H1 (cell line): ENCODE measurements around the gene ARID5B. TPM values are rescaled to one million over a fixed set of nuclear protein-coding genes. Genes with fewer than 3 reads are reported as not detected.

Experiments
- CTCF ChIA-PET: fragments of 300-600 bp; sonication (Branson Sonifier 250); formaldehyde crosslinking; loops from one replicate; lab custom pipeline; 2021; ENCODE audit not compliant: partially characterized antibody; lab: Charles Lee
- POLR2A ChIA-PET: fragments of 300-600 bp; sonication (Branson Sonifier 250); formaldehyde crosslinking; loops from one replicate; lab custom pipeline; 2021; ENCODE audit warnings: inconsistent platforms; ENCODE audit not compliant: partially characterized antibody; lab: Charles Lee
- DNase-seq, 2 experiments: peaks; one replicate each; pipeline versions ENCODE4 v3.0.0 to v3.0.0-alpha.2; 2010 to 2022; ENCODE audit warnings: low spot score in 2 of 2, low read depth in 1 of 2, mixed read lengths in 1 of 2
- FAIRE-seq: peaks from 2 replicates; lab custom pipeline; 2011; peaks lifted over from hg19 to GRCh38; lab: Jason Lieb, UNC
- H2AFZ ChIP-seq: 2 replicates; pipeline ENCODE4 v1.8.1; 2012; ENCODE audit warnings: low read length, inconsistent platforms
- H2AK5ac ChIP-seq: 2 replicates; pipeline ENCODE4 v1.6.1; 2013; ENCODE audit warnings: low read depth, low read length
- H2BK120ac ChIP-seq: replicated peaks from 2 replicates; pipeline ENCODE3; 2013; ENCODE audit warnings: low read depth, low read length, inconsistent platforms
- H2BK12ac ChIP-seq: 2 replicates; pipeline ENCODE4 v1.6.1; 2013; ENCODE audit warnings: low read depth, low read length
- H2BK15ac ChIP-seq: 2 replicates; pipeline ENCODE4 v1.6.1; 2013; ENCODE audit warnings: low read length
- H2BK20ac ChIP-seq: 2 replicates; pipeline ENCODE4 v1.6.1; 2013; ENCODE audit warnings: low read length
- H2BK5ac ChIP-seq: 2 replicates; pipeline ENCODE4 v1.6.1; 2013; ENCODE audit warnings: low read depth, low read length
- H3K14ac ChIP-seq: 2 replicates; pipeline ENCODE4 v1.6.1; 2013; ENCODE audit warnings: inconsistent platforms; ENCODE audit not compliant: insufficient read length
- H3K18ac ChIP-seq: 2 replicates; pipeline ENCODE4 v1.6.1; 2013; ENCODE audit warnings: low read length; ENCODE audit errors: extremely low read depth
- H3K23ac ChIP-seq: 2 replicates; pipeline ENCODE4 v1.6.1; 2013; ENCODE audit warnings: inconsistent platforms; ENCODE audit not compliant: insufficient read length
- H3K23me2 ChIP-seq: 2 replicates; pipeline ENCODE4 v1.6.1; 2013; ENCODE audit warnings: low read depth, low read length
- H3K27ac ChIP-seq: 2 replicates; pipeline ENCODE4 v1.6.1; 2011; ENCODE audit warnings: low read depth, low read length, inconsistent platforms
- H3K27me3 ChIP-seq, 4 experiments: replicated peaks in 1 of 4; 1 replicate in 1 of 4; 2 replicates in 3 of 4; pipeline versions ENCODE4 v1.6.1 to v1.8.1; 2011 to 2013; ENCODE audit warnings: low read length in 3 of 4, mild to moderate bottlenecking in 3 of 4, inconsistent platforms in 2 of 4, mixed read lengths in 2 of 4, moderate library complexity in 1 of 4; ENCODE audit not compliant: control insufficient read depth in 3 of 4, insufficient read depth in 3 of 4; ENCODE audit errors: extremely low read depth in 1 of 4
- H3K36me3 ChIP-seq, 4 experiments: 2 replicates each; pipeline versions ENCODE4 v1.6.1 to v1.8.1; 2011 to 2013; ENCODE audit warnings: mild to moderate bottlenecking in 4 of 4, low read length in 3 of 4, moderate library complexity in 2 of 4, control low read depth in 1 of 4, inconsistent platforms in 1 of 4; ENCODE audit not compliant: insufficient read depth in 4 of 4, control insufficient read depth in 2 of 4
- H3K4ac ChIP-seq: replicated peaks from 2 replicates; pipeline ENCODE3; 2013; ENCODE audit warnings: low read length, low read depth, mixed read lengths, inconsistent platforms; ENCODE audit not compliant: insufficient read length
- H3K4me1 ChIP-seq, 4 experiments: replicated peaks in 1 of 4; 1 replicate in 1 of 4; 2 replicates in 3 of 4; pipeline versions ENCODE4 v1.6.1 to v1.8.1; 2011 to 2013; ENCODE audit warnings: low read length in 3 of 4, inconsistent platforms in 2 of 4, mixed read lengths in 1 of 4; ENCODE audit not compliant: insufficient read depth in 4 of 4, control insufficient read depth in 3 of 4
- H3K4me2 ChIP-seq, 2 experiments: 2 replicates each; pipeline versions ENCODE4 v1.6.1 to v1.8.1; 2011 to 2013; ENCODE audit warnings: low read depth in 2 of 2, low read length in 2 of 2, control low read depth in 1 of 2, inconsistent platforms in 1 of 2, mild to moderate bottlenecking in 1 of 2; ENCODE audit not compliant: insufficient read depth in 1 of 2
- H3K4me3 ChIP-seq, 4 experiments: fragments of 200-600, 300-600 bp in 1 of 4; sonication (generic), shearing (Covaris generic), sonication (Bioruptor Twin) in 1 of 4; 2 replicates each; pipeline versions ENCODE4 v1.5.1 to v1.8.1; 2011 to 2016; ENCODE audit warnings: low read length in 4 of 4, low read depth in 3 of 4, control low read depth in 2 of 4, inconsistent platforms in 2 of 4, mild to moderate bottlenecking in 2 of 4, mixed read lengths in 1 of 4, moderate library complexity in 1 of 4; ENCODE audit not compliant: insufficient read depth in 2 of 4; ENCODE audit errors: extremely low read depth in 1 of 4
- H3K56ac ChIP-seq: replicated peaks from 2 replicates; pipeline ENCODE3; 2013; ENCODE audit warnings: low read depth, mild to moderate bottlenecking, mixed read lengths, low read length, inconsistent platforms; ENCODE audit not compliant: insufficient read length
- H3K79me1 ChIP-seq: 2 replicates; pipeline ENCODE4 v1.6.1; 2013; ENCODE audit warnings: low read depth, low read length, control low read depth
- H3K79me2 ChIP-seq, 2 experiments: 2 replicates each; pipeline versions ENCODE4 v1.6.1 to v1.8.1; 2012 to 2013; ENCODE audit warnings: low read length in 2 of 2, mild to moderate bottlenecking in 2 of 2, inconsistent platforms in 1 of 2; ENCODE audit not compliant: insufficient read depth in 2 of 2, control insufficient read depth in 1 of 2
- H3K9ac ChIP-seq, 4 experiments: replicated peaks in 1 of 4; 1 replicate in 1 of 4; 2 replicates in 3 of 4; pipeline versions ENCODE4 v1.6.1 to v1.8.1; 2011 to 2013; ENCODE audit warnings: low read depth in 3 of 4, low read length in 3 of 4, control low read depth in 2 of 4, mild to moderate bottlenecking in 2 of 4, moderate library complexity in 2 of 4, inconsistent platforms in 1 of 4; ENCODE audit errors: extremely low read depth in 1 of 4
- H3K9me3 ChIP-seq, 2 experiments: 2 replicates each; pipeline versions ENCODE4 v1.6.1 to v1.8.1; 2012 to 2013; ENCODE audit warnings: mild to moderate bottlenecking in 2 of 2, moderate library complexity in 2 of 2, control low read depth in 1 of 2, inconsistent platforms in 1 of 2, low read depth in 1 of 2, low read length in 1 of 2, mixed read lengths in 1 of 2; ENCODE audit not compliant: insufficient read depth in 2 of 2
- H4K20me1 ChIP-seq, 2 experiments: replicated peaks in 1 of 2; 2 replicates each; pipeline versions ENCODE3 to v1.8.1; 2011 to 2013; ENCODE audit warnings: inconsistent platforms in 2 of 2, low read length in 2 of 2, mild to moderate bottlenecking in 1 of 2; ENCODE audit not compliant: insufficient read depth in 2 of 2, control insufficient read depth in 1 of 2
- H4K5ac ChIP-seq: 2 replicates; pipeline ENCODE4 v1.6.1; 2013; ENCODE audit warnings: low read length, low read depth, mixed read lengths, inconsistent platforms; ENCODE audit not compliant: insufficient read length
- H4K8ac ChIP-seq: 2 replicates; pipeline ENCODE4 v1.8.0; 2013; ENCODE audit warnings: mild to moderate bottlenecking, moderate library complexity, low read length, inconsistent platforms; ENCODE audit not compliant: insufficient read depth; ENCODE audit errors: extremely low read depth
- H4K91ac ChIP-seq: replicated peaks from 2 replicates; pipeline ENCODE3; 2013; ENCODE audit warnings: low read length, mixed read lengths, inconsistent platforms; ENCODE audit not compliant: insufficient read length
- CTCF ChIP-seq, 3 experiments: IDR thresholded peaks; 1 replicate in 2 of 3; 2 replicates in 1 of 3; pipeline versions ENCODE4 v1.5.1 to v1.6.1; 2011; ENCODE audit warnings: low read length in 3 of 3, mild to moderate bottlenecking in 3 of 3, inconsistent platforms in 2 of 3, low read depth in 1 of 3, moderate library complexity in 1 of 3; ENCODE audit not compliant: insufficient read depth in 1 of 3; ENCODE audit errors: control extremely low read depth in 1 of 3
- NRF1 ChIP-seq: IDR thresholded peaks from 2 replicates; pipeline ENCODE4 v1.6.1; 2011; ENCODE audit warnings: mild to moderate bottlenecking, low read depth, low read length, improper control_type of control experiment
- RAD21 ChIP-seq, 2 experiments: IDR thresholded peaks in 1 of 2; conservative IDR thresholded peaks in 1 of 2; 2 replicates each; pipeline ENCODE4 v1.6.1; 2011; ENCODE audit warnings: low read depth in 2 of 2, low read length in 2 of 2, improper control_type of control experiment in 1 of 2, inconsistent platforms in 1 of 2, mild to moderate bottlenecking in 1 of 2, moderate library complexity in 1 of 2
- WGBS, 2 experiments: shearing (Covaris generic) in 1 of 2; methylation state at CpG; one replicate each; pipeline versions ENCODE4 v1.1.6 to v1.1.7; 2013 to 2015; ENCODE audit warnings: low lambda C conversion rate in 2 of 2, mixed read lengths in 2 of 2, inconsistent platforms in 1 of 2, low coverage in 1 of 2, missing lambda C conversion rate in 1 of 2; ENCODE audit not compliant: insufficient replicate concordance in 2 of 2, insufficient coverage in 1 of 2, insufficient read length in 1 of 2; ENCODE audit errors: extremely low coverage in 1 of 2, missing lambda C conversion rate in 1 of 2; 5-methylcytosine and 5-hydroxymethylcytosine counted together
- polyA plus RNA-seq, 7 experiments: library from polyadenylated mRNA; depleted of rRNA in 3 of 7; stranded (reverse) in 5 of 7; unstranded in 2 of 7; fragments of >200 nt in 5 of 7; fragments of 200-250 nt in 2 of 7; gene quantifications; 1 replicate in 5 of 7; 2 replicates in 1 of 7; 4 replicates in 1 of 7; pipeline versions ENCODE4 v1.2.1 to v1.2.3, GENCODE V29; 2011 to 2013; ENCODE audit warnings: missing spikeins in 2 of 7, mixed read lengths in 2 of 7
- total RNA-seq: library from RNA; stranded (reverse); fragmentation: NEBNext Ultra II Directional; extraction: Animal tissue kit (Norgen Biotek cat#: 25700); gene quantifications from 2 replicates; pipeline ENCODE4 v1.2.1, GENCODE V29; 2021

ARID5B gene
- total and polyA plus RNA-seq, 2 of the 8 experiments (the other 6 are each of a cell fraction or from before 2014, with no cell fraction given) = 0.21 to 1.1 TPM

DNA sequence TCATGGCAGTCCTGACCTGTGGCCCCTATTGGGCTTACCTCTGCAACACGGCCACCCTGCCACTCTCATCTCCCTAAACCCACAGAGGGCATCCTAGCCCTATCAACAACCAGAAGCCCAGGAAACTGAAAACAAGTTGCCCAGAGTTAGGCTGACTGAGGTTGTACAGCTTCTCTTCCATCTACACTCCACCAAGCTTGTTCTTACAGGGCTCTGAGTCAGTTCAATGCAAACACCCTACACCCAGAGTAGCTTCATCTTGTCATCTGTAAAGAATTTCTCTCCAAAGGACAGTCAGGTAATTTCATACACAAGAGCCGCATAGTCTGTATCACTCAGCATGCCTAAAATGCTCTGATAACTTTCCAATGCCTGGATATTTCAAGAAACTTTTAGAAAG lies 175.4 kb downstream of the ARID5B start:
- H3K9me3 ChIP-seq = no peaks in the 10 kb centered on the region
- H2AK5ac ChIP-seq = no peak overlapping the region
- TF ChIP-seq CTCF (IDR thresholded peaks at IDR 0.05; ENCODE audit: control extremely low read depth in 1 of 3, insufficient read depth in 1 of 3, low read depth in 1 of 3, low read length in 3 of 3) (peak in 1 of 3 experiments; percentile 15; a peak in 1 of 4 replicates), NRF1 (no peak), RAD21 (IDR thresholded peaks at IDR 0.05 in 1 of 2, conservative IDR thresholded peaks at IDR 0.05 in 1 of 2; ENCODE audit: low read depth in 2 of 2, low read length in 2 of 2) (peak; percentile 23 to 44; a peak in 3 of 4 replicates)
- no peak overlapping the region for H3K4me2 ChIP-seq
- no peak overlapping the region for H3K14ac ChIP-seq
- POLR2A ChIA-PET = no interaction called here
- H2BK120ac ChIP-seq = no peak overlapping the region
- no peak for DNase-seq
- H2BK5ac ChIP-seq = no peak overlapping the region
- CTCF ChIA-PET = no interaction called here
- no peak overlapping the region for H4K8ac ChIP-seq
- H3K23me2 ChIP-seq = no peaks in the 10 kb centered on the region
- no peak overlapping the region for H3K27ac ChIP-seq
- no peak overlapping the region for H3K56ac ChIP-seq
- H4K20me1 ChIP-seq = no peaks in the 10 kb centered on the region
- H4K5ac ChIP-seq = no peak overlapping the region
- no peak overlapping the region for H3K18ac ChIP-seq
- H3K9ac ChIP-seq = no peak overlapping the region
- no peak overlapping the region for H2BK12ac ChIP-seq
- no peak overlapping the region for H3K4ac ChIP-seq
- no peaks in the 10 kb centered on the region for H3K27me3 ChIP-seq
- no peak overlapping the region for H2BK20ac ChIP-seq
- H3K23ac ChIP-seq = no peak overlapping the region
- no peaks in the 10 kb centered on the region for H3K4me1 ChIP-seq
- 75% methylated on average over 2 of the region's 2 CpGs; no CpG with 5 or more reads in 1 of the 2 experiments for WGBS, 2 experiments
- H3K4me3 ChIP-seq = no peak overlapping the region
- H3K36me3 ChIP-seq = no peaks in the 10 kb centered on the region
- H3K79me2 ChIP-seq = no peaks in the 10 kb centered on the region
- H2AFZ ChIP-seq = peak overlapping the region; percentile 30; the same call in 1 of the 2 replicates
- FAIRE-seq = no peak
- H3K79me1 ChIP-seq = no peaks in the 10 kb centered on the region
- H2BK15ac ChIP-seq = no peak overlapping the region
- no peak overlapping the region for H4K91ac ChIP-seq
